PFSK-1 (cell line): ENCODE measurements around the gene RASL11B.

Source experiments
- FOXP2 ChIP-seq: optimal IDR thresholded peaks from 2 replicates; pipeline ENCODE3; 2011; ENCODE audit warnings: borderline replicate concordance, control low read depth, inconsistent platforms; ENCODE audit not compliant: insufficient read depth; ENCODE audit errors: extremely low read length, extremely low read depth
- POLR2AphosphoS5 ChIP-seq: IDR thresholded peaks from 2 replicates; pipeline ENCODE4 v1.6.1; 2012; ENCODE audit warnings: low read depth, mild to moderate bottlenecking, control low read depth, low read length, moderate library complexity
- REST ChIP-seq, 2 experiments: IDR thresholded peaks; 2 replicates each; pipeline versions ENCODE4 v1.6.1 to v1.8.0; 2011 to 2012; ENCODE audit warnings: low read depth in 2 of 2, low read length in 2 of 2, control low read depth in 1 of 2, inconsistent platforms in 1 of 2, mild to moderate bottlenecking in 1 of 2, moderate library complexity in 1 of 2; ENCODE audit not compliant: insufficient read depth in 1 of 2
- SIN3A ChIP-seq: IDR thresholded peaks from 2 replicates; pipeline ENCODE4 v1.6.1; 2012; ENCODE audit warnings: mild to moderate bottlenecking, low read length, moderate library complexity, borderline replicate concordance; ENCODE audit not compliant: insufficient read depth
- TAF1 ChIP-seq: IDR thresholded peaks from 2 replicates; pipeline ENCODE4 v1.6.1; 2012; ENCODE audit warnings: low read length, control low read depth, borderline replicate concordance; ENCODE audit not compliant: insufficient read depth

The RASL11B gene

DNA sequence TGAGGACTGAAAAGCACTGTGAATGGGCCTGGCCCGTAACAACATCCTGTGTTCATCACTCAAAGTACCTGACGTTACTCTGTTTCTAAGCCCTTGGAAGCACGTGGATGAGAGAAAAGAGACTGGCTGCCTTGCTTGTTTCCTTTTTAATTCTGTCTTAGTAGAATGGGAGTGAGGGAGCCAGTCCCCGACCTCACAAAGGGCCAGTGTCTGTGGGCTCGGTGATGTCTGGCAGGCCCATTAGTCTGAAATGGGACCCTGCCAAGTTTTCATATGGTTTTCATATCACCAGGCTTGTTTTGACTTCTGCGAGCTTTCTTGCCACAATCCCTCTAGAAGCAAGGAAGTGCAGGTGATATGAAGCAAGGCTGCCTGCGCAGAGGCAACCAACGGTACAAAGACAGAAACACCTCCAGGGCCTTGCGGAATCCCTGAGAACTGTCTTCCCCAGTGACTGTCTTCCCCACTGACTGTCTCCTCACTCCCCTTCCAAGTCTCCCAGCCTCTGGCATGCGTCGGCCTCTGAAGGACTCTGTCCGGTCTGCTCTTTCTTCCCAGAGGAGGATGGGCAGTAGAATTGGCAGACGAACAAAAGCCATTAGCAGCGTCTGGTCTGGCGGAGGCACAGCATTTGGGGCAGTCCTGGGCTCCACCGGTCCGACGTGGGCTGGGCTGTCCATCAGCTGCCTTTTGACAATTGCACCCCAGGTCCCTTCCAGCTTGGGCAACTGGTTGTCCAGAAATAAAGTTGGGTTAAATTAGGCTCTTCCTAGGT is 20.2 kb upstream of the RASL11B start:
- TF ChIP-seq TAF1 (peak; percentile 53; the same call in 1 of the 2 replicates), POLR2AphosphoS5 (no peak), REST (IDR thresholded peaks at IDR 0.05; ENCODE audit: insufficient read depth in 1 of 2, low read depth in 2 of 2, low read length in 2 of 2) (no peak), FOXP2 (no peak), SIN3A (no peak)

DNA sequence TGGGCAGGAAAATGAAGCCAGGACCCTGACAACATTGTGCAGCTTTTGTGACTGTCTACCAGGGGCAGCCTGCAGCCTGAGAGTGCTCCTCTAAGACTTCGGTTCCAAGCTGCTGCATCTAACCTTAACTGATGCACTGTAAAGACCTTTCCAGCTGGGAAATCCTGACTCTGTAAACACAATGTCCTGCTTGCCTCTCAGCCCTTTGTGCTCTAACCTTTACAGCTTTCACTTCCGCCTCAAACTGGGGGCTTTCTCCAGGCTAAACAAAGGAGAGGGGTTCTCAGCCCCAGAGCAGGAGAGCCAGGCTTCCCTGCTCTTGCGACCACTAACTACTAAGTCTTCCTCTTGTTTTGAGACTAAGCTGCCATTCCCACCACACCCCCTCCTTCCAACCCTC is 19.3 kb upstream of the RASL11B start:
- TF ChIP-seq SIN3A (no peak), REST (IDR thresholded peaks at IDR 0.05; ENCODE audit: insufficient read depth in 1 of 2, low read depth in 2 of 2, low read length in 2 of 2) (no peak), TAF1 (no peak), POLR2AphosphoS5 (no peak)

DNA sequence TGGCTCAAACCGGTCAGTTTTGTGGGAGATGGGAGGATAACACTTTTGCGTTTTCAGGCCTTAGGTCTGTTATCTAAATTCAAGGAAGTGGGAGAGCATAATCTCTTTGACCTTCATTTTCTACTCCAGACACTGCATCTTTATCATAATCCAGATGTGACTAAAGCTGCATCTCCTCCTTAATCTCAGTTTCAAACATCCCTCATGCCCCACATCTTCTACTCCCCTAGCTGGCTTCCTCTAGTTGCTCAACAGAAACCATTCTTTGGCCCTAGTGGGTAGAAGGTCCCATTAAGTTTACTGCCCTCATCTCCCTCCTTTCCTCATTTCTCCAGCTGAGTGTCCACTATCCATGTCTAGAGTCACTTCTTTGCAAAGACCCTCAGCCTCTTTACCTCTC is 18.8 kb upstream of the RASL11B start:
- TF ChIP-seq FOXP2 (no peak), TAF1 (no peak), SIN3A (no peak), POLR2AphosphoS5 (no peak), REST (IDR thresholded peaks at IDR 0.05; ENCODE audit: insufficient read depth in 1 of 2, low read depth in 2 of 2, low read length in 2 of 2) (no peak)

GRCh38 chr4:52843958-52844357 is 18.2 kb upstream of the RASL11B start:
- TF ChIP-seq POLR2AphosphoS5: no peak

DNA sequence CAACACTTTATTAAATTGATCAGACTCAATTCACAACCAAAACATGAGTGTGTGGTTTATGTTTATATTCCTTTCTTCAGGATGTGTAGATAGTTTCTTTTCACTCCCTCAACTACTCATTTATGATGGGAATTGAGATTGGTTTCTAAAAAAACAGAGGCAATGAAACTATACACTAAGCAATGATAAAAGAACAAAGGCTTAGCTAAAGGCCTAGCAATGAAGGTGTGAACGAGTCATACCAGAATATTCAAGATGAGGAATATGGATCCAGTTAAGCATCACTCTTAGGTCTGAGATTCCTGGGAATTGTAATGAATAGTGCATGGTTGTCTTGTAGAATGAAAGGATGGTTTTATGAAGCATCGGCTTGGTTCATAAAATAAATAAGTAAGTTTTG is 17.5 kb upstream of the RASL11B start:
- TF ChIP-seq FOXP2 (no peak), POLR2AphosphoS5 (no peak), SIN3A (no peak), REST (IDR thresholded peaks at IDR 0.05; ENCODE audit: insufficient read depth in 1 of 2, low read depth in 2 of 2, low read length in 2 of 2) (no peak), TAF1 (no peak)
